Left lung (tissue), 10 donors: Measurements from ENCODE around the gene IL4. TPM values are rescaled to one million over a fixed set of nuclear protein-coding genes. Genes with fewer than 3 reads are reported as not detected.

Experiments used
- ATAC-seq: fragments of 200-7000 bp; cut with Tn5 transposase; one replicate; pipeline ENCODE4 v1.9.1; 2020; ENCODE audit warnings: moderate library complexity
- DNase-seq, 4 donors: peaks; one replicate each; pipeline ENCODE4 v3.0.0-alpha.2; 2013 to 2020
- H3K27ac ChIP-seq, 2 donors: fragments of 200-600 bp; sonication (generic) in 1 of 2; one replicate each; pipeline versions ENCODE4 v1.5.0 to v1.8.0; 2020 to 2021
- H3K27me3 ChIP-seq, 2 donors: fragments of 200-600 bp; sonication (generic) in 1 of 2; one replicate each; pipeline versions ENCODE4 v1.5.0 to v1.8.0; 2020 to 2021
- H3K36me3 ChIP-seq, 2 donors: fragments of 200-600 bp; sonication (generic) in 1 of 2; one replicate each; pipeline versions ENCODE4 v1.5.0 to v1.8.0; 2020 to 2021
- H3K4me1 ChIP-seq, 2 donors: fragments of 200-600 bp; one replicate each; pipeline ENCODE4 v1.8.0; 2021
- H3K4me3 ChIP-seq, 2 donors: fragments of 200-600 bp; sonication (generic) in 1 of 2; one replicate each; pipeline versions ENCODE4 v1.5.0 to v1.8.0; 2020 to 2021; ENCODE audit warnings: mild to moderate bottlenecking in 1 of 2
- H3K9me3 ChIP-seq, 2 donors: fragments of 200-600 bp; sonication (generic) in 1 of 2; one replicate each; pipeline versions ENCODE4 v1.5.0 to v1.8.0; 2020 to 2021
- intact Hi-C, 2 donors: fragments of 100-400 bp; cut with DNase I; formaldehyde crosslinking; loops; one replicate each; pipeline versions ENCODE4 v1.11.2 to v1.14.2; 2022
- polyA plus RNA-seq, 6 donors: library from polyadenylated mRNA; unstranded; fragments of 120-200 nt; gene quantifications; one replicate each; pipeline ENCODE4 v1.2.1, GENCODE V29; 2013; ENCODE audit not compliant: insufficient read length in 6 of 6
- total RNA-seq, 2 donors: library from RNA; stranded (reverse); fragmentation: NEBNext Ultra II Directional; extraction: Animal tissue kit (Norgen Biotek cat#: 25700); gene quantifications; one replicate each; pipeline ENCODE4 v1.2.1, GENCODE V29; 2021
- TF ChIP-seq, protein P1 (sequence below), 2 donors: fragments of 200-600 bp; sonication (generic) in 1 of 2; IDR thresholded peaks; one replicate each; pipeline versions ENCODE4 v1.5.0 to v1.8.0; 2021; ENCODE audit warnings: antibody characterized with exemption in 2 of 2
- donor health status: DM: no; HTN: yes; CAD: no.
- donor health status: DM: no; HTN: no; CAD: no.

IL4 gene
- total and polyA plus RNA-seq, 8 donors: 0.27 to 0.84 (median 0.44) TPM; not detected in 4

DNA sequence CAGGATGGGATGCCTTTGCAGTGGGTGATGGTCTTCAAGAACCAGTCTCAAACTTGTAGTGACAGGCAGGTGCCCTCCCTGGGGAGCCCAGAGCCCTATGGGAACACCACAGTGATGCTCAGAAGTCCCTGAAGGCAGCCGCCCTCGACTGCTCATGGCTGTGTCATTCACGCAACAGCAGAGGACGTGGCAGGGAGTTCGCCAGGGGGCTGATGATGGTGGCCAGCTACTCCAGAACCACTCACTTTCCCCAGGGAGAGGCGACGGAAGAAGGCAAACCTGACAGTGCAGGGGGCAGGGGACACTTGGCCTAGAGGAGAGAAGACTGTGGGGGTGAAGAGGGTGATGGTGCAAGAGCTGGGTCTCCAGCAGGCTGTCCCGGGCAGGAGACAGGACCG, 11.8 kb upstream of the IL4 start:
- no peaks in the 10 kb centered on the region for H3K9me3 ChIP-seq
- DNase-seq (no peak), ATAC-seq (no peak)
- no peak overlapping the region for H3K4me3 ChIP-seq
- TF ChIP-seq, protein P1, sequence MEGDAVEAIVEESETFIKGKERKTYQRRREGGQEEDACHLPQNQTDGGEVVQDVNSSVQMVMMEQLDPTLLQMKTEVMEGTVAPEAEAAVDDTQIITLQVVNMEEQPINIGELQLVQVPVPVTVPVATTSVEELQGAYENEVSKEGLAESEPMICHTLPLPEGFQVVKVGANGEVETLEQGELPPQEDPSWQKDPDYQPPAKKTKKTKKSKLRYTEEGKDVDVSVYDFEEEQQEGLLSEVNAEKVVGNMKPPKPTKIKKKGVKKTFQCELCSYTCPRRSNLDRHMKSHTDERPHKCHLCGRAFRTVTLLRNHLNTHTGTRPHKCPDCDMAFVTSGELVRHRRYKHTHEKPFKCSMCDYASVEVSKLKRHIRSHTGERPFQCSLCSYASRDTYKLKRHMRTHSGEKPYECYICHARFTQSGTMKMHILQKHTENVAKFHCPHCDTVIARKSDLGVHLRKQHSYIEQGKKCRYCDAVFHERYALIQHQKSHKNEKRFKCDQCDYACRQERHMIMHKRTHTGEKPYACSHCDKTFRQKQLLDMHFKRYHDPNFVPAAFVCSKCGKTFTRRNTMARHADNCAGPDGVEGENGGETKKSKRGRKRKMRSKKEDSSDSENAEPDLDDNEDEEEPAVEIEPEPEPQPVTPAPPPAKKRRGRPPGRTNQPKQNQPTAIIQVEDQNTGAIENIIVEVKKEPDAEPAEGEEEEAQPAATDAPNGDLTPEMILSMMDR (IDR thresholded peaks at IDR 0.05): no peak
- intact Hi-C loops: no loop called here
- H3K4me1 ChIP-seq: no peaks in the 10 kb centered on the region
- no peak overlapping the region for H3K27ac ChIP-seq
- H3K36me3 ChIP-seq: no peaks in the 10 kb centered on the region
- peaks cover 0 to 9% of the 10 kb centered on the region in 2 donors for H3K27me3 ChIP-seq

DNA sequence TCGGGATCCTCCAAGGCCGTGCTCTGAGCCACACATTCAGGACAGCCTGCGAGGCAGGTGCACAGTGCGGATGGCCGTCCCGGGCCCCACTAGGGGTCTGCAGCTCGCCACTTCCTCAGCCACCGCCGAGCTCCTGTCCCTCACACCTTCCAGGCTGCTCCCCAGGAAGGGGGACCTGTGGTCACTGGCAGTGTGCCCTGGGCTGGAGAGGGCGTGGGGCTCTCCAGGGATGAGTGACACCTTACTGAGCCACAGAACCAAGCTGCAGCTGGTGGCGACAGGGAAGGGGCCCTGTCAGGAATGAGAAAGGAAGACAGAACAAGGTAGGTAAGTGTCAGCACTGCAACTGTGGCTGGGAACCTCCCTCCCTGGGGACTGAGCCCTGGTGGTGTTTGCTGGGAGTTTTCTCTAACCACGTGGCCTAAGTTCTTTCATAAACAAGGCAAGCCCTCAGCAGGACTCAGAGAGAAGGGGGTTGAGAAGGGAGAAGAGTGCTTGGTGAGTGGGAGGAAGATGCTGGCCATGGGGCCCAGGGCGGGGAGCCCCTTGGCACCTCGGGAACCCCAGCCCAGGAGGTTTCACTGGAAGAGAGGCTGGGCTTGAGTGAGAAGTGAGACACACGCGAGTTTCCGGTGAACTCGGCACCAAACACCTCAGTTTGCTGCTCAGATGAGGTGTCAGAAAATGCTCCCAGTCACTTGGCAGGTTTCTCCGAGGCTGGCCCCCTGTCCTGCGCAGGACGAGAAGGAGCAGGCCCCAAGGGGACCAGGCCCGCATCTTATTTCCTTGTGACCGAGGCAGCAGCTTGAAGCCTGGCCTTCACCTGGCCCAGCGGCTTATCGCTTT, 10.6 kb upstream of the IL4 start:
- peaks cover 0 to 3% of the 10 kb centered on the region in 2 donors for H3K27me3 ChIP-seq
- no peak overlapping the region for H3K27ac ChIP-seq
- DNase-seq (no peak), ATAC-seq (peak; percentile 35)
- intact Hi-C loops: no loop called here
- TF ChIP-seq, protein P1 (IDR thresholded peaks at IDR 0.05): no peak
- H3K4me3 ChIP-seq: no peak overlapping the region
- no peaks in the 10 kb centered on the region for H3K9me3 ChIP-seq
- H3K4me1 ChIP-seq: no peaks in the 10 kb centered on the region
- H3K36me3 ChIP-seq: no peaks in the 10 kb centered on the region

DNA sequence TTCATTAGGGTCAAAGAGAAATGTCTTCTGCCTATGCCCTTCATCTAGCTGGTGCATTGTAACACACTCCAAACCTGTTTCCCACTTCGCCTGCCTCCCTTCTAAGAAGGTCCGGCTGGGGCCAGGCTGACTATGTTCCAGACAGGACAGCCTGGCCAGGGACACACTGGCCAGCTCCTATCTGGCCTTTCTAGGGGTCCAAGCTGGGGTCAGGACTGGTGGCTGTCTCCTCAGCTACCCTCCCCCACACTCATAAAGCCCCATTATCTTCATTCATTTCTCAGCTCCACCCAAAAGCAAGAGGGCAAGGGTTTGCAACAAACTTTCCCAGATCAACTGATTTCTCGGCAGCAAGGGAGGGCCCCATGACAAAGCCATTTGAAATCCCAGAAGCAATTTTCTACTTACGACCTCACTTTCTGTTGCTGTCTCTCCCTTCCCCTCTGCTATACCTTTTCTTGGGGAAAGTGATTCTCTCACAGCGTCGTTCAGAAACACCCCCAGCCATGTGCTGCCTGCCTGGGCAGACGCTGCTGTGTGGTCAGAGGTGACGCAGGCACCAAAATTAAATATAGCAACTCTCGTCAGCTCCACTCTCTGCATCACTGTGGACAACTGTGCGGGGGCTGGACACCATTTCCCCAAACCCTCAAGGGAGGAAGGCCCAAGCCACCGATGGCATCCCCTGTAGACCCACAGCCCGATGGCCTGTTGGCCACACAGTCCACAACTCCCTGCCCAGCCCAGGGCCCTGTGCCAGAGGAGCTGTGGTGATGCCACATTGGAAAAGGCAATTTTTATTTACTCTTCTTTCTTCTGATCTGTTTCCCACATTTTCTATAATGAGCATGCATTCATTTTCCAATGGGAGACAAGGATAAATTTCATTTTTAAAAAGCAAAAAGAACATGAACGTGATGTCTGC, 9.8 kb upstream of the IL4 start:
- no peak for DNase-seq
- intact Hi-C loops: no loop called here
- Histone ChIP-seq H3K27me3 (no peaks in the 10 kb centered on the region), H3K9me3 (no peaks in the 10 kb centered on the region), H3K4me1 (no peaks in the 10 kb centered on the region), H3K36me3 (no peaks in the 10 kb centered on the region), H3K4me3 (no peak overlapping the region), H3K27ac (no peak overlapping the region)
- TF ChIP-seq, protein P1 (IDR thresholded peaks at IDR 0.05): no peak
- ATAC-seq: no peak

DNA sequence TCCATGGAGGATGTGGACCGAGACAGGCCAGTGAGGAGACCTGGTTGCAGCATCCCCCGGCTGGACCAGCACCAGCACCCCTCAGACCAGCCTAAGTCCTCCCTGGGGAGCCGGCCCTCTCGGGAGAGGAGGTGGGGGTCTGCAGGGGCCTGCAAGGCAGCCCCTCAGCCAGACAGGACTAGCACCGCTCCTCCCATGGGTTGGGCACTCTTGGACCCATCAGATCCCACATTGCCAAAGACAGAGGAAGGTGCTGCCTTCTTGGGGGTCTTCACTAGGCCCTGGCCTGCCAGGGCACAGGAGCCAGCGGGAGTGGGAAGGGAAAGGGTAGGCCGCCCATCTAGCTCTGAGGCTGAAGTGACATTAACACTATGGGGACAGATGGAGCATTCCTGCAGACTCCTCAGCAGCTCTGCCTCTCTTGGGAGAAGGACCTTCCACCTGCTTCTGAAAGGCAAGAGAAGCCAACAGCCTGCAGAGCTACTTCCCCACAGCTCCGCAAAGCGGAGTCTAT, 9.0 kb upstream of the IL4 start:
- DNase-seq (no peak), ATAC-seq (no peak)
- Histone ChIP-seq H3K4me3 (no peak overlapping the region), H3K4me1 (no peaks in the 10 kb centered on the region), H3K9me3 (no peaks in the 10 kb centered on the region), H3K27me3 (no peaks in the 10 kb centered on the region), H3K36me3 (no peaks in the 10 kb centered on the region), H3K27ac (no peak overlapping the region)
- TF ChIP-seq, protein P1 (IDR thresholded peaks at IDR 0.05): no peak
- intact Hi-C loops: no loop called here
